H7 (cell line): ENCODE measurements around the gene SLC22A9. TPM values are rescaled to one million over a fixed set of nuclear protein-coding genes. Genes with fewer than 3 reads are reported as not detected.
"Not testable (repeated sequence)": the region's sequence is repeated elsewhere in the genome, so short reads cannot be mapped to it uniquely, and the experiment has no call there.

ENCODE experiments used
- DNase-seq: peaks from one replicate; pipeline ENCODE4 v3.0.0; 2012
- H3K27me3 ChIP-seq: 2 replicates; pipeline ENCODE4 v1.6.0; 2011; ENCODE audit warnings: mild to moderate bottlenecking, low read length; ENCODE audit not compliant: control insufficient read depth, insufficient read depth
- H3K36me3 ChIP-seq: replicated peaks from 2 replicates; pipeline ENCODE4 v1.5.1; 2011; ENCODE audit warnings: low read length; ENCODE audit not compliant: control insufficient read depth, insufficient read depth
- H3K4me3 ChIP-seq: 2 replicates; pipeline ENCODE4 v1.5.1; 2011; ENCODE audit warnings: low read depth, mild to moderate bottlenecking, control low read depth, low read length, moderate library complexity; ENCODE audit not compliant: insufficient read depth
- total RNA-seq: library from RNA; depleted of rRNA; stranded (reverse); fragments of >200 nt; shearing (Covaris generic); gene quantifications from 2 replicates; pipeline ENCODE4 v1.2.3, GENCODE V29; 2014; rRNA removed

The SLC22A9 gene
- not detected in 2 replicates for total RNA-seq

GRCh38 chr11:63369165-63369970 lies at the start of gene SLC22A9:
TSS of gene SLC22A9 (plus strand) at chr11:63369785. CDS start at chr11:63370057, 272 bp downstream.
- H3K4me3 ChIP-seq = no peak within 1 kb of the TSS
- H3K27me3 ChIP-seq = no peaks in the 10 kb centered on the region
- no peak for DNase-seq
- H3K36me3 ChIP-seq = no peaks in the 10 kb centered on the region

GRCh38 chr11:63321723-63322122 lies 47.9 kb upstream of the SLC22A9 start:
- no peak overlapping the region for H3K4me3 ChIP-seq
- H3K36me3 ChIP-seq = no peaks in the 10 kb centered on the region
- no peaks in the 10 kb centered on the region for H3K27me3 ChIP-seq
- no peak for DNase-seq

- not testable (repeated sequence) for H3K4me3 ChIP-seq, H3K27me3 ChIP-seq, DNase-seq, H3K36me3 ChIP-seq
Measured at GRCh38 chr11:63335089-63335488, 34.5 kb upstream of the SLC22A9 start.

DNA sequence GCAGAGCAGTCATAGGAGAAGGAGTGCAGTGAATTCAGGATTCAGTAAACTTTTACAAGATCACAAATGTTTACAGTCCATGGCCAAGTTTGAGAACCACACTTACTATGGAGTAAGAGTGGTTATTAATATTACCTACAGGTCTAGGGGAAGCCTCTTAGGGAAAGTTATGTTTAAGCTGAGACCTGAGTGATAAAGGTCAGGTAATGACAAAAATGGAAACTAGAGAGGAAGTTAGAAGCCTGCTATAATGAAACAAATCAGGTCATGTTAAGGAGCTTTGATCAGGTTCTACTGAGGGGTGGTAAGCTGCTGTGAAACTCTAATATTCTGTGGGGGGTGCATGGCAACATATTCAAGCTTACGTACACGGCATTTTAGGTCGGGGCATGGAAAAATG lies 32.5 kb upstream of the SLC22A9 start:
- DNase-seq = no peak
- no peaks in the 10 kb centered on the region for H3K36me3 ChIP-seq
- H3K4me3 ChIP-seq = no peak overlapping the region
- no peaks in the 10 kb centered on the region for H3K27me3 ChIP-seq

DNA sequence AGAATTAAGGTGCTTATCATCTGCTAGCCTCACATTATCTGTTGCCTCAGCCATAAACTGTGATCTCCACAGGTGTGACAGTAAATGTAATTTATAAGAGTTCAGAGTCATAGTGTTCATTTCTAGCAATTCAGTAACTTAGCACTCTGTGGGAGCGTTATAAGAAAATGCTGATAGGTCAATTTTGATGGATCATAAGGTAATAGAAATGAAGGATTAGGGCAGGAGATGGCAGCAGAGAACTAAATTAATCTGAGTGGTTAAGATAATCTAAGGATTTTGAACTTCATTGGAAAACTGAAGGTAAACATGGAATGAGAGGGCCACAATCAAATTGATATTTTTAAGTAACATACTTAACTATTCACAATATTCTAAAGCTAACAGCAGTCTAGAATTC lies 26.5 kb upstream of the SLC22A9 start:
- no peaks in the 10 kb centered on the region for H3K36me3 ChIP-seq

DNA sequence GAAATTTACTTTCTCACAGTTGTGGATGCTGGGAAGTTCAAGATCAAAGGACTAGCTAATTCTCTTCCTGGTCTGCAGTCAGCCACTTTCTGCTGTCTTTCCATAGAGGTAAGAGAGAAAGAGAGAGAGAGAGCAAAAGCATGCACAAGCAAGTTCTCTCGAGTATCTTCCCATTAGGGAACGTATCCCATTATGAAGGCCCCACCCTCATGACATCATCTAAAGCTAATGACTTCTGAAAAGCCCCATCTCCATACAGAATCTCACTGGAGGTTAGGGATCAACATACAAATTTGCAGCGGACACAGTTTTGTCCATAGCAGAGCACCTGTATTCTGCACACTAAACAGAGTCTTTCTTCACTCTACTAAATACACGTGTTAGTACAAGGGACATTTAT lies 17.4 kb upstream of the SLC22A9 start:
- Histone ChIP-seq H3K27me3 (no peaks in the 10 kb centered on the region), H3K36me3 (no peaks in the 10 kb centered on the region), H3K4me3 (no peak overlapping the region)
- DNase-seq = no peak

More for the DNA sequence above, 26.5 kb upstream of the SLC22A9 start:
- Histone ChIP-seq H3K27me3 (no peaks in the 10 kb centered on the region), H3K4me3 (no peak overlapping the region)
- no peak for DNase-seq

DNA sequence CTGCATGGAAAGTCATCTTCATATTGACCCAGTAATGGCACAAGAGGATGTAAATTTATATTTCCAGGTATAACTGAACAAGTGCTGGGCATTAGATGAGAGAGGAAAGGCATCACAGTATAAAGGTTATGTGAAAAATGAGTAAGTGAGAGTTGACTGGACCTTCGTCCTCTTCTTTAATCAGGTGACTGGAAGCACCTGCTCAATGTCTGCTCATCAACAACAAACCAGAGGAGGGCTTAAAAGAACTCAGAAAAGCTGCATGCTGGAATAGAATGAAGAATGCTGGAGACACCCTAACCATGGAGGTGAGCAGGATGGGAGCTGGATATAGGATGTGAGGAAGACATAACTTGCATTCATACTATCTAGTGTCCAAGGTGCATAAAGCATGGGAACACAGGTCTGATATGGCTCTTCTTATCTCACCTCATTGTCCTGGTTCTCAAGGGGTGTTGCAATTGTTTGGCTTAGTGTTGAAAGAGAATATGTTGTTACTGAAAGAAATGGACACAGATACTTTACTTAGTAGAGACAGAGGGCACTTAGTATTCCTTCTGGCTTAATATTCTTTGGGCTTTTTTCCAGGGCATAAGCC lies 7.3 kb upstream of the SLC22A9 start:
- no peaks in the 10 kb centered on the region for H3K36me3 ChIP-seq
- DNase-seq = no peak
- no peak overlapping the region for H3K4me3 ChIP-seq
- H3K27me3 ChIP-seq = no peaks in the 10 kb centered on the region

- no peaks in the 10 kb centered on the region for H3K36me3 ChIP-seq
- DNase-seq = no peak
- H3K4me3 ChIP-seq = no peak overlapping the region
- H3K27me3 ChIP-seq = no peaks in the 10 kb centered on the region
Measured at GRCh38 chr11:63369971-63370588, 495 bp downstream of the SLC22A9 start.

DNA sequence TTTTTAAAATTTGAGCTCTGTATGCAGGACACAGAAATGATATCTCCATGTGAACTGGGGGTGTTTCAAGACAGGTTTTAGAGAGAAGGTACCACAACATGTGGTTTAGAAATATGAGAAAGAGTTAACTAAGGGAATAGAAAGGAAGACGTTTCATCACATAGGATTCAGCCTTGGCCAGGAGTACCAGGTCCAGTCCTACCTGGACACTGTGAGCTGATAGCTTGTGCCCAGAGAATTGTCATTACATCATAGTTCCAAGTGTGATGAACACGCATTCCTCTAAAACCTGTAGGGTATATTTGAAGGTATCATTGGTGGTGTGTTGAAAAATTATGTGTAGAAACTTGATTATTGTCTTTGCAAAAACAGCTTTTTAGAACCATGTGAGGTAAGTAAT lies 1.8 kb downstream of the SLC22A9 start:
- Histone ChIP-seq H3K36me3 (no peaks in the 10 kb centered on the region), H3K4me3 (no peak overlapping the region), H3K27me3 (no peaks in the 10 kb centered on the region)
- no peak for DNase-seq

DNA sequence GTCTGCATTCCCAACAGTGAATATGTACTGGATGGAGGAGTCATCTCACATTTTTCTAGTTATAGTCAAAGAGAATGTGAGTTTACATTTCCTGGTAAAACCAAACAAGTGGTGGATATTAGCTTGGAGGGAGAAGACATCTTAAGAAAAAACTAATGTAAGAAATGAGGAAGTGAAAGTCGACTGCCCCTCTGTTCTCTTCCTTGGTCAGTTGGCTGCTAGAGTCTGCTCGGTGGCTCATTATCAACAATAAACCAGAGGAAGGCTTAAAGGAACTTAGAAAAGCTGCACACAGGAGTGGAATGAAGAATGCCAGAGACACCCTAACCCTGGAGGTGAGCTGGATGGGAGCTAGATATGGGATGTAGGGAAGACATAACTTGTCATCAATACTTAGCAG lies 5.8 kb downstream of the SLC22A9 start:
- no peaks in the 10 kb centered on the region for H3K36me3 ChIP-seq
- H3K4me3 ChIP-seq = no peak overlapping the region
- no peaks in the 10 kb centered on the region for H3K27me3 ChIP-seq
- no peak for DNase-seq

GRCh38 chr11:63380130-63380529 lies 10.5 kb downstream of the SLC22A9 start:
- no peak for DNase-seq
- H3K4me3 ChIP-seq = no peak overlapping the region
- H3K27me3 ChIP-seq = no peaks in the 10 kb centered on the region
- H3K36me3 ChIP-seq = no peaks in the 10 kb centered on the region

DNA sequence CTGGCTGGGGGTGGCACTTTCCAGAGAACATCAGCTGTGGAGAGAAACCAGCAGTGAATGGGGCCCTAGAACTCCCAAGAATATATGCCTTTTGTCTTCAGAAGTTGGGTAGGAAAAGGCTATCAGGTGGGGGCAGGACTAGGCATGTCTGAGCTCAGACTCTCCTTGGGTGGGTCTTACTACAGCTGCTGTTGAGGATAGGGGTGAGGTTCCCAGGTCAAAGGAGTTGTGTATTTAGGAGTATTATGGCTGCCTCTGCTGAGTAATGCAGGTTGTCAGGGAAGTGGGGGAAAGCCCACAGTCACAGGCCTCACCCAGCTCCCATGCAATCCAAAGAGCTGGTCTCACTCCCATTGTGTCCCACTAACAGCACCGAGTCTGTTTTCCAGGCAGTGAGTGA lies 26.1 kb downstream of the SLC22A9 start:
- no peak for DNase-seq

GRCh38 chr11:63404161-63404935 lies 34.8 kb downstream of the SLC22A9 start:
- DNase-seq = no peak
- Histone ChIP-seq H3K36me3 (no peaks in the 10 kb centered on the region), H3K27me3 (no peaks in the 10 kb centered on the region), H3K4me3 (no peak overlapping the region)

More for the DNA sequence above, 26.1 kb downstream of the SLC22A9 start:
- H3K27me3 ChIP-seq = no peaks in the 10 kb centered on the region
- no peaks in the 10 kb centered on the region for H3K36me3 ChIP-seq
- H3K4me3 ChIP-seq = no peak overlapping the region

GRCh38 chr11:63405114-63405513 lies 35.5 kb downstream of the SLC22A9 start:
- no peaks in the 10 kb centered on the region for H3K36me3 ChIP-seq
- no peak overlapping the region for H3K4me3 ChIP-seq
- DNase-seq = no peak
- H3K27me3 ChIP-seq = no peaks in the 10 kb centered on the region
